Tibial nerve (tissue), 4 donors: Measurements from ENCODE around the gene SORBS1.

Experiments
- CTCF ChIP-seq, 5 experiments: fragments of 200-600 bp in 3 of 5; fragments of 450-650 bp in 2 of 5; sonication (generic) in 3 of 5; IDR thresholded peaks; one replicate each; pipeline ENCODE4 v1.5.1; 2016 to 2019; ENCODE audit warnings: antibody characterized with exemption in 5 of 5, mild to moderate bottlenecking in 3 of 5, moderate library complexity in 2 of 5
- EP300 ChIP-seq, 2 donors: sonication (generic); formaldehyde crosslinking; IDR thresholded peaks; one replicate each; pipeline ENCODE4 v1.6.1; 2017; ENCODE audit warnings: antibody characterized with exemption in 2 of 2, mild to moderate bottlenecking in 1 of 2
- POLR2A ChIP-seq, 2 donors: fragments of 450-650 bp; IDR thresholded peaks; one replicate each; pipeline ENCODE4 v1.6.1; 2017; ENCODE audit warnings: antibody characterized with exemption in 2 of 2, mild to moderate bottlenecking in 2 of 2, moderate library complexity in 2 of 2

- TF ChIP-seq POLR2A (IDR thresholded peaks at IDR 0.05) (no peak), CTCF (IDR thresholded peaks at IDR 0.05) (no peak), EP300 (IDR thresholded peaks at IDR 0.05) (no peak)
These were observed 147.6 kb downstream of the SORBS1 start for GRCh38 chr10:95413588-95413987.
